CD4-positive, alpha-beta T cell treated with Interleukin-17A for 1 hour (primary cell): ENCODE results near the gene LDLRAD4.

ENCODE experiments used
- DNase-seq: peaks from one replicate; pipeline ENCODE4 v3.0.0-alpha.2; 2020

The LDLRAD4 gene

GRCh38 chr18:13392899-13393298, 174.3 kb downstream of the LDLRAD4 start:
- DNase-seq: no peak

DNA sequence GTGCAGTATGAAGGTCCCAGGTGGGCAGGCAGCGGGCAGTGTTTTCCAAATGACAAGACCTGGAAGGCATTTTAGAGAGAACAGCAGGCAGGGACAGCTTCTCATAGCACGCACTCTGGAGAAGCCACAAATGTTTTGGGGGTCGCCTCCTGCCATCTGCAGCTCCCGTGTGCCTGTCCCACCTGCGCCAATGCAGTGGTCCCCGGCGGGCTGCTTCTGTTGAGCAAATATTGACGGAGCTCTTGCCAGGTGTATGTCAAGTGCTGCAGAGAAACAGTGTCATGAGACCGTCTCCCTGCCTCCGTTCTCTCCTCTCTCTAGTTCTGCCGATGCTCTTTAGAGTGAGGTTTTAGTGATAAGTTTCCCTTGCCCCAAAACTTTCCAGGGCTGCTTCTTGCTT, 174.8 kb downstream of the LDLRAD4 start:
- DNase-seq: no peak

DNA sequence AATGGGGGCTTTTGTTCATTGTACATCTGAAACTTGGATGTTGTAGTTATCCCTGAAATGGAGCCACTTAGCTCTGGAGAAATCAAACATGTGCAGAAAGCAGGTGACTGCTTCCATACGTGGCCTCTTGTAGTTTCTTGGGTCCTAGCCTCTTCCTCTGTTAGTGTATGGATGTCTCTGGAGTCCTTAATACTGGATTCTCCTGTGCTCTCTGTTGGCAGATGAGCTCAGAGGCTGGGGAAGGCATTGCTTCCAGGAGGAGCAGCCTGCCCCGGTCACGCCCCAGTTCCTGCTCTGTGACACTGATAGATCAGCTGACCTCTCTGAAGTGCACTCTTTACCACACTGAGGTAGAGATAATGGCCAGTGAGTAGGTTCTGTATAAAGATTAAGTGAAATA, 176.2 kb downstream of the LDLRAD4 start:
- DNase-seq: no peak

GRCh38 chr18:13395577-13395976, 177.0 kb downstream of the LDLRAD4 start:
- DNase-seq: no peak

- no peak for DNase-seq
Measured at GRCh38 chr18:13397504-13398163, 179.1 kb downstream of the LDLRAD4 start.

DNA sequence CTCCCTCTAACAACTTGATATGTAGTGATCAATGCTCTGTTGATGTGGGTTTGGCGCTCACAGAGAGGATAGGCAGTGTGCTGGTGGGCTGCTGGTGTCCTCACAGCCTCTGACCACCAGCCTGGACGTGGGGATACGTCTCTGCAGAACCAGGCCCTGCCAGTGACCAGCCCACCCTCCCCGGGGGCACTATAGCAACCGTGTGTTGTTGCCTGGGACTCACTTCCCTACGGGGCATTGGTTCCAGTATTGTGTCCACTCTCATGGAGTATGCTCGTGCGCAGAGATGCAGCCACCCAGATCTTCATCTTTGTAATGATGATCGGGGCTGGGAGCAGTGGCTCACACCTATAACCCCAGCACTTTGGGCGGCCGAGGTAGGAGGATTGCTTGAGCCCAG, 180.1 kb downstream of the LDLRAD4 start:
- DNase-seq: no peak

- no peak for DNase-seq
Measured at GRCh38 chr18:13399511-13399910, 181.0 kb downstream of the LDLRAD4 start.

DNA sequence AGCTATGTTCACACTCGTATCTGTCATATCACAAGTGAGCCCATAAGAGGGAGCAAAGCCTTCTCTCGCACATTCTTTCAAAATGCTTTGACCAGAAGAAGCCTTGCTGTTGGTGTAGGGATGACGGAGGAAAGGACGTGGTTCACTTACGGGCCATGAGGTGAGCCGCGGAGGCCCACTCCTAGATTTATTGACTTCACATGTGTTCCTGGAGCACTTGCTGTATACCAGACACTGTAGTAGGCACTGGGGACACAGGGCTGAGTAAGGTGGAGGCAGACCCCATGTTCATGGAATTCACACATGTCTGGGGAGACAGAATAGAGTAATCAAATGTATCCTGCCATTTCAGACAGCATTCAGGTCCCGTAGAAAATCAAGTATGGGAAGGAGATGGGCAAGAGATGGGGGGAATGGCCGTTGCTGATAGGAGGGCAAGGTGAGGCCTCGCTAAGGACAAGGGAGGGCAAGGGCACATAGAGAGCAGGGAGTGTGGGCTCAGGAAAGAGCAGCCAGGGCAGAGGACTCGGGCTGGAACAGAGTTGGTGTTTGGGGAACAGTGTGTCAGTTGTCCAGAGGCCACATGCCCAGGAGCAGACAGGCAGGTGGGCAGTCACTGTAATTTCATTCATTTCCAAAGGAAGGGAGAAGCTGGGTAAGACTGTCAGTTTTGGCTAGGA, 182.2 kb downstream of the LDLRAD4 start:
- DNase-seq: no peak

- DNase-seq: no peak
Measured at GRCh38 chr18:13401404-13401803, 182.8 kb downstream of the LDLRAD4 start.

DNA sequence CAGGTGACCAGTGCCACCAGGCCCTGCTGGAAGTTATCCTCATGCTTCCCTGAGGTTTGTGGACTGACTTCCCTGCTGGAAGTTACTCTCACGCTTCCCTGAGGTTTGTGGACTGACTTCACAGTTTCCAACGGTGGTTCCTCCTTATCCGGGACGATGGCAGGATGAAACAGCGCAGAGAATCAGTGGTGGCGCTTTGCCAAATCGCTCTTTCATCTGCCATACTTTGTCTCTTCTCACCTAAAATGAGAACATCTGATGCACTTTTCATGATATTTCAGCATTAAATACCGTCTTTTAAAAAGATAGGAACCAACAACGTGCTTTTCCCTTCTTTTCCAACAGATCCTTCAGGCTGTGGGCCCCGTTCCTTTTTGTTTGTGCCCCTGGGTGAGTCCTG, 183.3 kb downstream of the LDLRAD4 start:
- DNase-seq: no peak

- DNase-seq: no peak
Measured at GRCh38 chr18:13403786-13404549, 185.4 kb downstream of the LDLRAD4 start.

GRCh38 chr18:13405305-13406038, 186.9 kb downstream of the LDLRAD4 start:
- DNase-seq: no peak

DNA sequence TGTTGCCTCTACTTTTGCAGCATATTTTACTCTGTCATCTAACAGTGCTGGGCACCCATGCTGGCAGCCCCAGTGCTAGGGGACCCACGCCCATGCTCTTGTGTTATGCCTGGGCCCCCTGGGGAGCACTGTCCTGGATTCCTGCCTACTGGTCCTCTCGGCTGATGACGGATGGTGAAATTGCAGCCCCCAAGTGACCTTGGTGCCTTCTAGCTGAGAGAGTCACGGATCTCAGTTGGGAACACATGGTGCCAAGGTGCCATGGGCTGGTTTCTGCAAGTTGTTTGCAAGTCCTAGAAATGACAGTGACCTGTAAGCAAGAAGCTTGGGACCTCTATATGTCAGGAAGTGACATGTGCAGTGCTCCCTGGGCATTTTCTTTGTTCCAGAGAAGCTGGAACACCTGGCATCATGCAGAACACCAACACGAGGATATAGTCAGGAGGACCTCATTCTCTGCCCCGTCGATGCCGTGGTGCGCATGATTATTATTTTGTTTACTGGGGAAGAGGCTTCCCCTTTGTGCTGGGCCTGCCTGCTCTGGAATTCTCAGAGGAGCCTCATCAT, 187.6 kb downstream of the LDLRAD4 start:
- no peak for DNase-seq

- no peak for DNase-seq
Measured at GRCh38 chr18:13406736-13407135, 188.2 kb downstream of the LDLRAD4 start.

- DNase-seq: no peak
Measured at GRCh38 chr18:13407484-13407883, 188.9 kb downstream of the LDLRAD4 start.

GRCh38 chr18:13409026-13409425, 190.5 kb downstream of the LDLRAD4 start:
- no peak for DNase-seq

DNA sequence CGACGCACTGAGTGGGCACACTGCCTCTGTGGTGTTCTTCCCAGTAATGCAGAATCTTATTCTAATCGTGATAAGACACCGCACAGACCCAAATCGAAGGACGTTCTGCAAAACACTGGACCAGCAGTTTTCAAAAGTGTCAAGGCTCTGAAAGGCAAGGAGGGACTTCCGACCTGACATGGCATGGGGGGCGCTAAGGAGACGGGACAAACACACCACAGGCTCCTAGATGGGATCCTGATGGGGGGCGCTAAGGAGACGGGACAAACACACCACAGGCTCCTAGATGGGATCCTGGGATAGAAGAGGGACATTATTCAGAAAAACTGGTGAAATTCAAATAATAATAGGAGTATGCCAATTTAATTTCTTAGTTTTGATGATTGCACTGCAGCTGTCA, 191.4 kb downstream of the LDLRAD4 start:
- no peak for DNase-seq

DNA sequence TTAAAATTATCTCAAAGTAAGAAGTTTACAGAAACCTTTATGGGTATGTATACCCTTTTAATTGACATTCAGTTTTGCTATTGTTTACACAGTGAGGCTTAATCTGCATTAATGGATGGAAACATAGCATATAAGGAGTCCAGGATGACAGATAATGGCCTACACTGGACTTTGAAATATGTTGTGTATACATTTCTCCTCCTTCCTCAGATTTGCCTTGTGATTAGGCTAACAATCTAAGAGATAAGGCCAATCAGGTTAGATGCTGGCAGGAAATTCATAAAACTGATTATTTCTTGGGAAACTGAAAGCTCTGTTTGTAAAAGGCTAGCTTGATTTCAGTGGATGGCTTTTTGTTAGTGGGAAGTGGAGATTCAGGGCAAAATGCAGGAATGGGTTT, 191.9 kb downstream of the LDLRAD4 start:
- DNase-seq: no peak

DNA sequence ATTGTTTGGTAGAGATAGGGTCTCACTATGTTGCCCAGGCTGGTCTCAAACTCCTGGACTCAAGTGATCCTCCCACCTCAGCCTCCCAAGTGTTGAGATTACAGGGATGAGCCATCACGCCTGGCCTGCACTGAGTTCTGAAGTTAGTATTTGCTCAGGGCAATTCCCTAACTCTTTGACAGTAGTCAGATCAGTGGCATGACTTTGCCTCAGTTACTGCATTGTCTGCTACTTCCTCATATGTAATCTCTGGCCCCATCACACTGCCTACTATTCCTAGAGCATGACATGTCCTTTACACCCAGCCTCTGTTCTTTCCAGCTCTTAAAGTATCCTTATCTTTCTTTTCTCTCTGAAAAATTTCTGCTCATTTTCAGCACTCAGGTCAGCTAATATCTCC, 193.5 kb downstream of the LDLRAD4 start:
- DNase-seq: no peak

DNA sequence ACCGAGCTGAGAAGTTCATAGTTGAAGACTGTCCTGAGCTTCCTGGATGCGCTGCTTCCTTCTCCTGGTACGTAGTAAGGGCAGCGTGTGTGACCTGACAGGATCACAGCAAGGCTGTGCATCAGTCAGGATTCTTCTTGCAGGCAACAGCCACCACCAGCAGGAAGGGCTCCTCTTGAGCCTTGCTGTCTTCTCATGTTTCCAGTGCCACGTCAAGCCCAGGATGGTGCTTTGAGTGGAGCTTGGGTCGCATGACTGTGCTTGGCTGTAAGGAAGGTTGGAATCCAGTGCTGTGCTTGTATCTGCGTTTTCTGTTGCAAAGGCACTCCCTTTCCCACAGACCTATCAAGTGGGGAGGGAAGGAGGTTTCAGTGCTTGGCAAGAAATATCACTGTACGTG, 194.3 kb downstream of the LDLRAD4 start:
- DNase-seq: no peak

GRCh38 chr18:13414102-13414501, 195.5 kb downstream of the LDLRAD4 start:
- no peak for DNase-seq

GRCh38 chr18:13414521-13414920, 196.0 kb downstream of the LDLRAD4 start:
- no peak for DNase-seq

DNA sequence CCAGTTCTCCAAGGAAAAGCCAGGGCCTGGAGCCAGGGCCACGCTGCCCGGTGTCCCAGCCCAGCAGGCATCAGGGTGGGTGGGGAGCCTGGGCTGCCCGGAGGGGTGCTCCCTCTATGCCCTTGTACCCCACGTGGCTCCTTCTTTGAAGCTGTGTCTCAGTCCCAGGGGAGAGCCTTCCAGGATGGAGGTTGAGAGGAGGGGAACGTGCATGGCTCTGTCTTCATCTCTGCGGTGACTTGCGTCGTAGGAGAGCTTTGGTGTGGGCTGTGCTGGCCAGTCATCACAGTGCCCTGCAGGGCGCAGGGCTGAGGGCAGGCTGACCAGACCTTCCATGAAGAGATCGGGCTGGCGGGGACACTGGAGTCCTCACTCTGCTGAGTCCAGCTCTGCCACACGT, 197.2 kb downstream of the LDLRAD4 start:
- no peak for DNase-seq
